Measurements from ENCODE around the gene MGST3. TPM values are rescaled to one million over a fixed set of nuclear protein-coding genes. Genes with fewer than 3 reads are reported as not detected.
A peak's percentile ranks its signal among the peaks of the same experiment; 100 is the strongest.

Gene MGST3
- polyA plus RNA-seq, 3 donors: 57.9 to 228 (median 189) TPM

- no peak overlapping the region for H3K4me3 Mint-ChIP-seq
- H3K27me3 ChIP-seq (ENCODE audit: control insufficient read depth in 2 of 2, insufficient read depth in 2 of 2, low read length in 2 of 2): no peaks in the 10 kb centered on the region
- no peaks in the 10 kb centered on the region for H3K9me3 ChIP-seq (replicated peaks in 1 of 2; ENCODE audit: control insufficient read depth in 1 of 2, insufficient read depth in 1 of 2, low read length in 2 of 2)
- no peak overlapping the region for H3K9ac ChIP-seq (ENCODE audit: insufficient read depth, low read length, poor library complexity, severe bottlenecking)
- no peak for DNase-seq
- H4K20me1 ChIP-seq (ENCODE audit: insufficient read depth, low read length): peaks cover 15% of the 10 kb centered on the region
- H3K4me3 ChIP-seq (replicated peaks in 1 of 3; ENCODE audit: low read depth in 2 of 3, low read length in 3 of 3): no peak overlapping the region
- H3K36me3 ChIP-seq (replicated peaks in 1 of 2; ENCODE audit: control insufficient read depth in 1 of 2, insufficient read depth in 2 of 2, low read length in 2 of 2): peaks cover 3 to 32% of the 10 kb centered on the region in 2 donors
- no peak overlapping the region for H2AFZ ChIP-seq (ENCODE audit: insufficient read depth, low read depth, low read length, poor library complexity, severe bottlenecking)
- WGBS (ENCODE audit: insufficient coverage): 83% methylated on average over 1 of the region's 1 CpG
- H3K36me3 Mint-ChIP-seq: peaks cover 23 to 25% of the 10 kb centered on the region in 2 donors
- H3K4me2 ChIP-seq (replicated peaks; ENCODE audit: extremely low read depth, low read length, poor library complexity, severe bottlenecking): no peak overlapping the region
- H3K27ac ChIP-seq (ENCODE audit: low read depth in 1 of 2, low read length in 2 of 2): peak overlapping the region in 1 of 2 donors; percentile 41
- peaks cover 15 to 40% of the 10 kb centered on the region in 2 donors for H3K4me1 ChIP-seq (ENCODE audit: control insufficient read depth in 1 of 2, insufficient read depth in 2 of 2, low read length in 2 of 2)
- H3K9me3 Mint-ChIP-seq: peaks cover 0 to 1% (median 0%) of the 10 kb centered on the region in 7 donors
- H3K27me3 Mint-ChIP-seq (ENCODE audit: low read depth in 3 of 3): no peaks in the 10 kb centered on the region
- TF ChIP-seq CTCF (IDR thresholded peaks at IDR 0.05): no peak
- intact Hi-C loops (cut with micrococcal nuclease): loop anchor here in 1 of 2 donors (10.0 kb wide), 2 partner anchors 55 to 125 kb away; partner anchors contain the start of genes ALDH9A1 and TMCO1
- peaks cover 90% of the 10 kb centered on the region for H3K79me2 ChIP-seq (ENCODE audit: insufficient read depth, low read length)
- peaks cover 46% of the 10 kb centered on the region for H3K4me1 Mint-ChIP-seq
- peak overlapping the region in 2 of 7 donors; percentile 33 to 34 for H3K27ac Mint-ChIP-seq
Measured at GRCh38 chr1:165639821-165640623, 9.0 kb downstream of the MGST3 start.

- peak in 1 of 3 donors; percentile 7 for DNase-seq
- no peaks in the 10 kb centered on the region for H3K9me3 ChIP-seq (replicated peaks in 1 of 2; ENCODE audit: control insufficient read depth in 1 of 2, insufficient read depth in 1 of 2, low read length in 2 of 2)
- H3K4me3 ChIP-seq (replicated peaks in 1 of 3; ENCODE audit: low read depth in 2 of 3, low read length in 3 of 3): no peak overlapping the region
- no peaks in the 10 kb centered on the region for H3K27me3 Mint-ChIP-seq (ENCODE audit: low read depth in 3 of 3)
- H3K27ac Mint-ChIP-seq: peak overlapping the region in 3 of 7 donors; percentile 25 to 54 (median 42)
- no peak overlapping the region for H3K4me3 Mint-ChIP-seq
- intact Hi-C loops (cut with micrococcal nuclease): no loop called here
- H4K20me1 ChIP-seq (ENCODE audit: insufficient read depth, low read length): peaks cover 24% of the 10 kb centered on the region
- H3K4me1 ChIP-seq (ENCODE audit: control insufficient read depth in 1 of 2, insufficient read depth in 2 of 2, low read length in 2 of 2): peaks cover 11 to 38% of the 10 kb centered on the region in 2 donors
- peaks cover 3 to 32% of the 10 kb centered on the region in 2 donors for H3K36me3 ChIP-seq (replicated peaks in 1 of 2; ENCODE audit: control insufficient read depth in 1 of 2, insufficient read depth in 2 of 2, low read length in 2 of 2)
- no peak for TF ChIP-seq CTCF (IDR thresholded peaks at IDR 0.05)
- no peak overlapping the region for H3K27ac ChIP-seq (ENCODE audit: low read depth in 1 of 2, low read length in 2 of 2)
- H3K36me3 Mint-ChIP-seq: peaks cover 22 to 25% of the 10 kb centered on the region in 2 donors
- no peaks in the 10 kb centered on the region for H3K27me3 ChIP-seq (ENCODE audit: control insufficient read depth in 2 of 2, insufficient read depth in 2 of 2, low read length in 2 of 2)
- peaks cover 0 to 1% (median 0%) of the 10 kb centered on the region in 7 donors for H3K9me3 Mint-ChIP-seq
- H2AFZ ChIP-seq (ENCODE audit: insufficient read depth, low read depth, low read length, poor library complexity, severe bottlenecking): no peak overlapping the region
- peaks cover 89% of the 10 kb centered on the region for H3K79me2 ChIP-seq (ENCODE audit: insufficient read depth, low read length)
- H3K4me2 ChIP-seq (replicated peaks; ENCODE audit: extremely low read depth, low read length, poor library complexity, severe bottlenecking): no peak overlapping the region
- no peak overlapping the region for H3K9ac ChIP-seq (ENCODE audit: insufficient read depth, low read length, poor library complexity, severe bottlenecking)
- H3K4me1 Mint-ChIP-seq: peaks cover 46% of the 10 kb centered on the region
- WGBS (ENCODE audit: insufficient coverage): no CpG with 5 or more reads among the region's 2 CpGs
Measured at GRCh38 chr1:165641231-165641987, 10.4 kb downstream of the MGST3 start.

Data from CD14-positive monocyte (primary cell).